ENCODE measurements around the gene PHOSPHO2. TPM values are rescaled to one million over a fixed set of nuclear protein-coding genes. Genes with fewer than 3 reads are reported as not detected.

PHOSPHO2 gene
- total RNA-seq, 1 donor from 2014 or later = 13.1 TPM

DNA sequence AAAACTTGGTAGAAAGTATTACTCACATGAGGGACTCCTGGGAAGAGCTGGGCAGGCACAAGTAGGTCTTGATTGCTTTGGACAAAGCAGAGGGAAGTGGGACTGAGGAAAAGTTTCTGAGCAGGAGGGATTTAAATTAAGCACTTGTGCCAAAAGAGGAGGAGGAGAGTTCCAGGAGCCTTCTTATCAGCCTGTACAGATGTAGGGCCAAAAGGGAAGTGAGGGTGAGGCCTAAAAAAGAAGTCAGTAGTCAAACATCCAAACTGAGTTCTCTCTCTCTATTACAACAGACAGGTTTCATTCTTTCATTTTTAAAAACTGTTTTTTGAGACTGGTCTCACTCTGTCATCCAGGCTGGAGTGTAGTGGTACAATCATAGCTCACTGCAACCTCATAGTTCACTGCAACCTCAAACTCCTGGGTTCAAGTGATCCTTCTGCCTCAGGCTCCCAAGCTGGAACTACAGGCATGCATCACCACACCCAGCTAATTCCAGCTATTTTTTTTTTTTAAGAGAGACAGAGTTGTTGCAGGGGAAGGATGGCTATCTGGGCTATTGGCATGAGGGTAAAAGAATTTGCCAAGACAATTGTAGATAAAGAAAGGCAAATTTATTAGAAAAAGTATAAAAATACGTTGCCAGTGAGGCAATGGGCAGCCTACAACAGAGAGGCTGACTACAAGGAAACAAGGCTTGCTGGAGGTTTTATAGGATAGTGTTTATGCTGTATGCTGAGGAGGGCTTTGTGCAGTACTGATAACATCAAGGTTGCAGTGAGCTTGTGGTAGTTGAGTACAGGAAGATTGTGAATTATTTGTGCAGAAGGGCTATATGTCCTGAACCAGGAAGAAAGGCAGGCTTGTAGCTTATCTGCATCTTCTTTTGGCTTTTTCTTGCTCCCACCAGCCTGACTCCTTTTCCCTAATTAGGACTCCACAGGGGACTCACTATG, 29.0 kb upstream of the PHOSPHO2 start:
- Mint-ChIP-seq H3K27ac (no peak overlapping the region), H3K4me3 (no peak overlapping the region), H3K9me3 (peaks cover 3% of the 10 kb centered on the region), H3K4me1 (peaks cover 6% of the 10 kb centered on the region), H3K36me3 (no peaks in the 10 kb centered on the region), H3K27me3 (ENCODE audit: low read depth) (no peaks in the 10 kb centered on the region)
- TF ChIP-seq, protein P1, sequence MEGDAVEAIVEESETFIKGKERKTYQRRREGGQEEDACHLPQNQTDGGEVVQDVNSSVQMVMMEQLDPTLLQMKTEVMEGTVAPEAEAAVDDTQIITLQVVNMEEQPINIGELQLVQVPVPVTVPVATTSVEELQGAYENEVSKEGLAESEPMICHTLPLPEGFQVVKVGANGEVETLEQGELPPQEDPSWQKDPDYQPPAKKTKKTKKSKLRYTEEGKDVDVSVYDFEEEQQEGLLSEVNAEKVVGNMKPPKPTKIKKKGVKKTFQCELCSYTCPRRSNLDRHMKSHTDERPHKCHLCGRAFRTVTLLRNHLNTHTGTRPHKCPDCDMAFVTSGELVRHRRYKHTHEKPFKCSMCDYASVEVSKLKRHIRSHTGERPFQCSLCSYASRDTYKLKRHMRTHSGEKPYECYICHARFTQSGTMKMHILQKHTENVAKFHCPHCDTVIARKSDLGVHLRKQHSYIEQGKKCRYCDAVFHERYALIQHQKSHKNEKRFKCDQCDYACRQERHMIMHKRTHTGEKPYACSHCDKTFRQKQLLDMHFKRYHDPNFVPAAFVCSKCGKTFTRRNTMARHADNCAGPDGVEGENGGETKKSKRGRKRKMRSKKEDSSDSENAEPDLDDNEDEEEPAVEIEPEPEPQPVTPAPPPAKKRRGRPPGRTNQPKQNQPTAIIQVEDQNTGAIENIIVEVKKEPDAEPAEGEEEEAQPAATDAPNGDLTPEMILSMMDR (IDR thresholded peaks at IDR 0.05; ENCODE audit: unreplicated experiment) = no peak
- DNase-seq (ENCODE audit: low spot score in 2 of 2, unreplicated experiment in 2 of 2) = no peak

- H3K27me3 Mint-ChIP-seq (ENCODE audit: low read depth) = no peaks in the 10 kb centered on the region
- no peak overlapping the region for H3K4me3 Mint-ChIP-seq
- H3K36me3 Mint-ChIP-seq = no peaks in the 10 kb centered on the region
- H3K4me1 Mint-ChIP-seq = peaks cover 4% of the 10 kb centered on the region
- no peak overlapping the region for H3K27ac Mint-ChIP-seq
- H3K9me3 Mint-ChIP-seq = peaks cover 3% of the 10 kb centered on the region
- TF ChIP-seq, protein P1 (IDR thresholded peaks at IDR 0.05; ENCODE audit: unreplicated experiment) = no peak
- DNase-seq (ENCODE audit: low spot score in 2 of 2, unreplicated experiment in 2 of 2) = no peak
These were observed 26.7 kb upstream of the PHOSPHO2 start for GRCh38 chr2:169667583-169667982.

- H3K36me3 Mint-ChIP-seq = no peaks in the 10 kb centered on the region
- DNase-seq (ENCODE audit: low spot score in 2 of 2, unreplicated experiment in 2 of 2) = no peak
- H3K9me3 Mint-ChIP-seq = peaks cover 3% of the 10 kb centered on the region
- TF ChIP-seq, protein P1 (IDR thresholded peaks at IDR 0.05; ENCODE audit: unreplicated experiment) = no peak
- no peaks in the 10 kb centered on the region for H3K4me1 Mint-ChIP-seq
- H3K27ac Mint-ChIP-seq = no peak overlapping the region
- no peak overlapping the region for H3K4me3 Mint-ChIP-seq
- no peaks in the 10 kb centered on the region for H3K27me3 Mint-ChIP-seq (ENCODE audit: low read depth)
These were observed 24.0 kb upstream of the PHOSPHO2 start for GRCh38 chr2:169670215-169670651.

DNA sequence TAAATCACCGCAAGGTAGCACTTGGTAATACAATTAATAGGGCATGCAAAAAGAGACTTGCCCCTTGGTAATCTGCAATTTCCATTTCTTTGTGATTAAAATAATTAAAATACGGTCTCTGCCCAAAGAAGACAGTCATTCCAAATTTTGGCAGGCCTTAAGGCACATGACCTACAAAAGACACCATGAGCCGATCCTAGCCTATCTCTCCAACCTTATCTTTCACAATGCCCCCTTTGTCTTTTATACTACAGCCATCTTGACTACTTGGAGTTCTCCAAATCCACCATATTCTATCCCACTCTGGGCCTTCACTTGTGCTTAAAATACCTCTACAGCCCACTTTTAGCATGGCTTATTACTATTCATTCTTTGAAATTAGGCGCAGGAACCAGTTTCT, 23.3 kb upstream of the PHOSPHO2 start:
- Mint-ChIP-seq H3K27ac (no peak overlapping the region), H3K27me3 (ENCODE audit: low read depth) (no peaks in the 10 kb centered on the region), H3K4me3 (no peak overlapping the region), H3K9me3 (peaks cover 3% of the 10 kb centered on the region), H3K36me3 (no peaks in the 10 kb centered on the region), H3K4me1 (no peaks in the 10 kb centered on the region)
- TF ChIP-seq, protein P1 (IDR thresholded peaks at IDR 0.05; ENCODE audit: unreplicated experiment) = no peak
- no peak for DNase-seq (ENCODE audit: low spot score in 2 of 2, unreplicated experiment in 2 of 2)

DNA sequence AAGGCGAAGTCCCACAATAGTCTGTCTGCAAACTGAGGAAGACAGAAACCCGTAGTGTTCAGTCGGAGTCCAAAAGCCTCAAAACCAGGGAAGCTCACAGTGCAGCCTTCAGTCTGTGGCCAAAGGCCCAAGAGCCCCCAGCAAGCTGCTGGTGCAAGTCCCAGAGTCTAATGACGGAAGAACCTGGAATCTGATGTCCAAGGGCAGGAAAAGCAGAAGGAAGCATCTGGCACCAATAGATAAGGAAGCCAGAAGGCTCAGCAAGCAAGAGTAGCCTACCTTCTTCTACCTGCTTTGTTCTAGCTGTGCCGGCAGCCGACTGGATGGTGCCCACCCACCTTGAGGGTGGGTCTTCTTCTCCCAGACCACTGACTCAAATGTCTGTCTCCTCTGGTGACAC, 21.9 kb upstream of the PHOSPHO2 start:
- H3K27ac Mint-ChIP-seq = no peak overlapping the region
- H3K4me1 Mint-ChIP-seq = no peaks in the 10 kb centered on the region
- H3K9me3 Mint-ChIP-seq = peaks cover 3% of the 10 kb centered on the region
- no peak overlapping the region for H3K4me3 Mint-ChIP-seq
- H3K36me3 Mint-ChIP-seq = no peaks in the 10 kb centered on the region
- DNase-seq (ENCODE audit: low spot score in 2 of 2, unreplicated experiment in 2 of 2) = no peak
- H3K27me3 Mint-ChIP-seq (ENCODE audit: low read depth) = no peaks in the 10 kb centered on the region
- TF ChIP-seq, protein P1 (IDR thresholded peaks at IDR 0.05; ENCODE audit: unreplicated experiment) = no peak

Measured in mesothelial cell of epicardium (in vitro differentiated cells).